GM12874 (cell line): ENCODE results near the gene COL13A1.

Experiments
- TF ChIP-seq, protein P1 (sequence below): IDR thresholded peaks from 2 replicates; pipeline ENCODE4 v1.5.1; 2011; ENCODE audit warnings: low read depth, mild to moderate bottlenecking, control low read depth, low read length, moderate library complexity; ENCODE audit not compliant: insufficient read depth

Gene COL13A1

DNA sequence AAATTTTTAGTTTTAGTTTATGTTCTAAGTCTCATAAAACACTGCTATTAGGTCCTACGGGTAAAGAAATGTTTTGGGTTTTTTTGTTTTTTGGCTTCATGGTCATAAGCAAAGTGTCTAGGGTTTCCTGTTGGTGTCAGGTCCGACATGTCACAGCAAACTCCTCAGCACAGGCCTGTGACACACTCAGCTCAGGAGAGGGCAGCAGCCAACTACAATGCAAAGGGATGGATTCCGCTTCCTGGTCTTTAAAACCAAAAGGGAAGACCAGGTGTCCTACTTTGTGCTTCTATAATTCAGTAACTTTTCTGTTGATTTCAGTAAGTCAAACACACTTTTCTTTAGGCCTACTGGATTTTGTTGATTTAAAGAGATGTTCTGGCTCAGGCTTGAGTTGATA is 167.1 kb downstream of the COL13A1 start:
- TF ChIP-seq, protein P1, sequence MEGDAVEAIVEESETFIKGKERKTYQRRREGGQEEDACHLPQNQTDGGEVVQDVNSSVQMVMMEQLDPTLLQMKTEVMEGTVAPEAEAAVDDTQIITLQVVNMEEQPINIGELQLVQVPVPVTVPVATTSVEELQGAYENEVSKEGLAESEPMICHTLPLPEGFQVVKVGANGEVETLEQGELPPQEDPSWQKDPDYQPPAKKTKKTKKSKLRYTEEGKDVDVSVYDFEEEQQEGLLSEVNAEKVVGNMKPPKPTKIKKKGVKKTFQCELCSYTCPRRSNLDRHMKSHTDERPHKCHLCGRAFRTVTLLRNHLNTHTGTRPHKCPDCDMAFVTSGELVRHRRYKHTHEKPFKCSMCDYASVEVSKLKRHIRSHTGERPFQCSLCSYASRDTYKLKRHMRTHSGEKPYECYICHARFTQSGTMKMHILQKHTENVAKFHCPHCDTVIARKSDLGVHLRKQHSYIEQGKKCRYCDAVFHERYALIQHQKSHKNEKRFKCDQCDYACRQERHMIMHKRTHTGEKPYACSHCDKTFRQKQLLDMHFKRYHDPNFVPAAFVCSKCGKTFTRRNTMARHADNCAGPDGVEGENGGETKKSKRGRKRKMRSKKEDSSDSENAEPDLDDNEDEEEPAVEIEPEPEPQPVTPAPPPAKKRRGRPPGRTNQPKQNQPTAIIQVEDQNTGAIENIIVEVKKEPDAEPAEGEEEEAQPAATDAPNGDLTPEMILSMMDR: no peak

DNA sequence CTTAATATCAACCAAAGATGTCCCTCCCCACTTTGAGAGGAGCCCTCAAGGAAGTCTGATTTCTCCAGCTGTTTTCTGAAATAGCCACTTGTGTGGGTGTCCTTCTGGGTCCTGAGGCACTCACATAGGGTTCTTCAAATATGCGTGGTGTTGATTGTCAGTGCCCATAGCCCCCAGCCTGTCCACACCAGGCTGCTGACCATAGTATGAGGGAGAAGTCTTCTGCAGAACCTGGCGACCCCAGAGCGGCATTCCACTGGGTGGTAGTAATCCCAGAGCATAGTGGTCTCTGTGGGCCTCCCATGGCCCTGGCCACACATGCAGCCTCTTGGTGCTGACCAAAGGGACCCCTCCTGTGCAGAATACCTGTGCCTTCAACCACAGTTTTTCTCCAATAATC is 168.3 kb downstream of the COL13A1 start:
- TF ChIP-seq, protein P1: no peak

DNA sequence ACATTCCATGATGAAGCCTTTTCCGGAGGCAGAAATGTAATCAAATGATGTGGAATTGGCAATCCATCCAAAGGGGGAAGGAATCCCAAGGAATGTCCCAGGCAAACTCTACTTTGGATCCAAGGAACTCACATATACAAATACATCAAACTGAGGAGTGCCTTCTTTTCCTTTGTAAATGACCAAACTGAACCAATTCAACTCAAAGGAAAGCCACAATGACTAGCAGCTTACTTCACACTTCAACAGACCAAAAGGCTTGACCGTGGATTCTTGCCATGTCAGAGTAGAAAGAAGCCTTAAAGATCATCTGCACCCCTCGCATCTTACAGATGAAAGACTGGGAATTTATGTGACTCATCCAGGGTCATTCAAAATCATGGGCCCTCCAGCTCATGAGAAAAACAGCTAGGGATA is 171.3 kb downstream of the COL13A1 start:
- TF ChIP-seq, protein P1: no peak

DNA sequence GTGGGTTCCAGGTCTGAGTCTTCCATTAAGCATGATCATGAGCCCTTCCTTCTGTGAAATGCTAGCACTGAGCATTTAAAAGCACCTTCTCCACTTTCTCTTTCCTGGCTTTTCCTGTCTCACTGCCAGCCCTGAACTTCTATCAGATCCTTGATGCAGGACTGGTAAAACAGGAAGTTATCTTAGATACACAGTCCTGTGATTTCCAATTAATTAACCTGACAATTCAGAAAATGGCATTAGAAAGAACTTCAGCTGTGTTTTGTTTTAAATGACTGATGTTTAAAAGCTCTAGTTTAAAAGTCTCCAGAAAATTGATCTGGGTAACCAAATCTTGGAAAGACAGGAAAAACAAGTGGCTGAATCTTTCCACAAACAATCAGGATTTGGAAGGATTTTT is 172.0 kb downstream of the COL13A1 start:
- TF ChIP-seq, protein P1: no peak

DNA sequence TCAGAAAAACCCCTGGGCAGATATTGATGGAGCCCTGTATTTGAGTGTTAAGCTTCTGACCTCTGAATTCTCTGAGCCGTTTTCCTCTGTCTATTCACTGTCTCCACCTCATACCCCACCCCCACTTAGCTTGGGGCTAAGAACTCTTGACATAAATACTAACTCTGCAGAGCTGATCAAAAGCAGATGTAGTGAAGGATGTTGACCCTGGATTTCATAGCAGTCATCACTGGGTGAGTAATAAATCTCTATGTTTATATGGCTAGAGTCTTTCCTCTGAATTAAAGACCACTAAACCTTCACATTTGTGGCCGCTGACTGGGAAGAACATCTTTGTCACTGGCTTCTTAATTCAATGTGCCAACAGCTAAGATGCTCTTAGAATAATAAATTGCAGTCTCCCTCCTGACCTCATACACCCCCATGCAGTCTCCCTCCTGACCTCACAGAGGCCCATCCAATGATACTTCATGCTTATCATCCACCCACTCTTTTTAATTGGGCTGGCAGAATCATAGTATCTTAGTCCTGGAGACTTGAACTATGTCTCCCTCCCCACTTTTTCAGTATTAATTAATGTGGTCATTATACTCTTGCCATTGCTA is 172.9 kb downstream of the COL13A1 start:
- TF ChIP-seq, protein P1: no peak

DNA sequence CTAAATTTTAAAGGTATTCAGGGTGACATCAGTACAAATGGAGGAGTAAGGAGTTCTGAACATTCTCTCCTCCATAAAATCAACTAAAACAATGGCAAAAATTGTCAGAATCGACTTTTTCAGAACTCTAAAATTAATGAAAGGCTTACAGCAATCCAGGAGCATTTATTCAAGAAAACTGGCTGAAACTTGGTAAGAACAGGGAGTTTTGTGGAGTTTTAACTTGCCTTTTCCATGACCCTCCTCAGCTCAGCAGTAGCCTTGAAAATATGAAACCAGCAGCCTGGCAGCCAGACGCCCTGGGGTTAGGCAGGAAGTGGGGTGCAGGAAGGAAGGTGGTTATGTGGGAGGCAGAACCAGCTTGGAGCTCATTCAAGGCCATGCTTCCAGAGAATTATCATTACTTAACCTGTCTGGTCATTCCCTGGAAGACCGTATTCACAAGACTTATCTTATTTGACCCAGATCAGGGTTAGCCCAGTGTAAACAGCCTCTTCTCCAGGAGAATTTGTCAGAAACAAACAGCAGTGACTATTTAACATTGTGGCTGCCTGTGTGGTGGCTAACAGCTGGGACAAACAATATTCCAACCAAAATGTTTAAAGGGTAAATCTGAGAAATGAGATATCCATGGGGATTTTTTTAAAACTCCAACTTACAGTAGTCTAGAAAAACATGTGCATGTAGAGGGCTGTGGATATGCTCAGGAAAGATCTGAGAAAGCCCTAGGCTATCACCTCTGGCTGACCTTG is 175.3 kb downstream of the COL13A1 start:
- TF ChIP-seq, protein P1: no peak

DNA sequence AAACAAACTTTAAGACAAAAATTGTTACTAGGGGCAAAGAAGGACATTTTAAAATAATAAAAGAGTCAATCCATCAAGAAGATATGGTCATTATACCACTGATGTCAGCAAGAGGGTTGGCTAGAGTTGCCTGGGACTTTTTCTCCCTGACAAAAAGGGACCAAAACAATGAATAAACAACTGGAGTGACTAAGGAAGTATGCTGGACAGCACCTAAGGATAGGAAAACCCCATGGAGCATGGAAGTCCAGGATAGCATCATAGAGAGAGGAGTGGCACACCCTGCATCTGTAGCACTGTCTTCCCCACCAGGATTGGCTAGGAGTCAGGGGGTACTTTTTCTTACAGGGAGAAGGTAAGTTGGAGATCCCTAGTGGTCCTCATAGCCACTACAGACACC is 177.5 kb downstream of the COL13A1 start:
- TF ChIP-seq, protein P1: no peak
